ENCODE results near the gene PDLIM3. TPM values are rescaled to one million over a fixed set of nuclear protein-coding genes. Genes with fewer than 3 reads are reported as not detected.

The PDLIM3 gene
- total RNA-seq, 1 donor from 2014 or later, result 18.4 TPM

- ATAC-seq, result peak in 1 of 2 donors; percentile 55
Observed at GRCh38 chr4:185576962-185577950, 41.9 kb upstream of the PDLIM3 start.

GRCh38 chr4:185576314-185576961, 41.1 kb upstream of the PDLIM3 start:
- Histone ChIP-seq H3K9me3 (no peaks in the 10 kb centered on the region), H3K36me3 (no peaks in the 10 kb centered on the region), H3K4me3 (no peak overlapping the region), H3K27ac (peak overlapping the region; percentile 46), H3K4me1 (no peaks in the 10 kb centered on the region), H3K27me3 (ENCODE audit: low read depth) (no peaks in the 10 kb centered on the region)
- TF ChIP-seq CTCF (IDR thresholded peaks at IDR 0.05), result no peak
- intact Hi-C loops (cut with DNase I), result no loop called here
- no peak for DNase-seq
- ATAC-seq, result no peak

More at GRCh38 chr4:185576962-185577950, 41.9 kb upstream of the PDLIM3 start:
- Histone ChIP-seq H3K4me3 (no peak overlapping the region), H3K27me3 (ENCODE audit: low read depth) (no peaks in the 10 kb centered on the region), H3K36me3 (no peaks in the 10 kb centered on the region), H3K9me3 (no peaks in the 10 kb centered on the region), H3K27ac (peak overlapping the region; percentile 46), H3K4me1 (no peaks in the 10 kb centered on the region)
- no peak for DNase-seq
- intact Hi-C loops (cut with DNase I), result no loop called here
- TF ChIP-seq CTCF (IDR thresholded peaks at IDR 0.05), result no peak

- Histone ChIP-seq H3K9me3 (no peaks in the 10 kb centered on the region), H3K4me3 (no peak overlapping the region), H3K27me3 (ENCODE audit: low read depth) (no peaks in the 10 kb centered on the region), H3K27ac (no peak overlapping the region), H3K4me1 (peaks cover under 1% of the 10 kb centered on the region), H3K36me3 (no peaks in the 10 kb centered on the region)
- ATAC-seq (peak; percentile 41 to 60), DNase-seq (no peak)
- no peak for TF ChIP-seq CTCF (IDR thresholded peaks at IDR 0.05)
- intact Hi-C loops (cut with DNase I), result no loop called here
Observed at GRCh38 chr4:185573651-185574199, 38.4 kb upstream of the PDLIM3 start.

GRCh38 chr4:185570727-185571126, 35.4 kb upstream of the PDLIM3 start:
- Histone ChIP-seq H3K27ac (no peak overlapping the region), H3K36me3 (no peaks in the 10 kb centered on the region), H3K27me3 (ENCODE audit: low read depth) (no peaks in the 10 kb centered on the region), H3K4me1 (peaks cover 20% of the 10 kb centered on the region), H3K9me3 (no peaks in the 10 kb centered on the region), H3K4me3 (no peak overlapping the region)
- no peak for TF ChIP-seq CTCF (IDR thresholded peaks at IDR 0.05)
- DNase-seq (no peak), ATAC-seq (no peak)
- intact Hi-C loops (cut with DNase I), result no loop called here
